22Rv1 (cell line): Measurements from ENCODE around the gene SUSD6.

Experiments used
- ZFX ChIP-seq: fragments of 450-650 bp; IDR thresholded peaks from 2 replicates; pipeline ENCODE4 v1.6.1; 2017; ENCODE audit warnings: antibody characterized with exemption, borderline replicate concordance
- TF ChIP-seq, protein P1 (sequence below): fragments of 450-650 bp; IDR thresholded peaks from 2 replicates; pipeline ENCODE4 v1.5.1; 2017; ENCODE audit warnings: mild to moderate bottlenecking

DNA sequence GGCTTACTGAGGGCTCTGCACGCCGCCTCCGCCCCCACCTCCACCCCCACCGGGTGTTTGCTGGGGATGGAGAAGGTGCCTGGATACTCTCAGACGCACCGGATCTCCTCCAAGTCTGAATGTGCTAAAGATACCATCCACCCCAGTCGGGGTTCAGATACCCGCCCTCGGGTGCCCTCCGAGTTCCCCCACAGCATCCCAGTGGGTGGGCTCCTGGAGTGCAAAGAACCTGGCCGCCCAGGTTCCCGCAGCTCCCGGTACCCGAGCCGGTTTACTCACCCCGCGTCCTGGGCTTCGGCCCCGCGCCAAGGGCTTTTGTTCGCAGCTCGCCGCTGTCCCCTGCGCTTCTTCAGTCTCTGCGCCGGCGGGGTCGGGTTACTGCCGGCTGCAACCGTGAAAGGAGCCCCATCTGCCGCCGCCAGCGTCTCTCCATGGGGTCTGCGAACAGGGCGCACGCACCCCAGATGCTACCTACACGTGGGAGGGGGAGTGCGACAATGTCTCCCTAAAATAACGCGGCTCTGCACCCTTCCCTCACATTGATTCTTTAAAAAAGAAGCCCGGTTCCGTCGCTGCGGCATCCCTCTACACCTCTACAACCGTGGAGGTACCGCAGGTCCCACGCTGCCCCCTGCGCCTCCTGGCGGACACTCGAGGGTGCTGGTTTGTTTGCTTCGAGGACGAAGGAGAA, 37.0 kb upstream of the SUSD6 start, which contains the start of gene CCDC177:
- TF ChIP-seq, protein P1, sequence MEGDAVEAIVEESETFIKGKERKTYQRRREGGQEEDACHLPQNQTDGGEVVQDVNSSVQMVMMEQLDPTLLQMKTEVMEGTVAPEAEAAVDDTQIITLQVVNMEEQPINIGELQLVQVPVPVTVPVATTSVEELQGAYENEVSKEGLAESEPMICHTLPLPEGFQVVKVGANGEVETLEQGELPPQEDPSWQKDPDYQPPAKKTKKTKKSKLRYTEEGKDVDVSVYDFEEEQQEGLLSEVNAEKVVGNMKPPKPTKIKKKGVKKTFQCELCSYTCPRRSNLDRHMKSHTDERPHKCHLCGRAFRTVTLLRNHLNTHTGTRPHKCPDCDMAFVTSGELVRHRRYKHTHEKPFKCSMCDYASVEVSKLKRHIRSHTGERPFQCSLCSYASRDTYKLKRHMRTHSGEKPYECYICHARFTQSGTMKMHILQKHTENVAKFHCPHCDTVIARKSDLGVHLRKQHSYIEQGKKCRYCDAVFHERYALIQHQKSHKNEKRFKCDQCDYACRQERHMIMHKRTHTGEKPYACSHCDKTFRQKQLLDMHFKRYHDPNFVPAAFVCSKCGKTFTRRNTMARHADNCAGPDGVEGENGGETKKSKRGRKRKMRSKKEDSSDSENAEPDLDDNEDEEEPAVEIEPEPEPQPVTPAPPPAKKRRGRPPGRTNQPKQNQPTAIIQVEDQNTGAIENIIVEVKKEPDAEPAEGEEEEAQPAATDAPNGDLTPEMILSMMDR: peak; percentile 97
- no peak for TF ChIP-seq ZFX
